Adrenal gland (tissue), 12 donors: ENCODE results near the gene DRG1. TPM values are rescaled to one million over a fixed set of nuclear protein-coding genes. Genes with fewer than 3 reads are reported as not detected.
A peak's percentile ranks its signal among the peaks of the same experiment; 100 is the strongest.
"Not testable (repeated sequence)": the region's sequence is repeated elsewhere in the genome, so short reads cannot be mapped to it uniquely, and the experiment has no call there.

ENCODE experiments used
- DNase-seq, 7 donors: peaks; one replicate each; pipeline ENCODE4 v3.0.0-alpha.2; 2019 to 2020
- H3K27ac ChIP-seq, 5 donors: fragments of 200-600 bp; sonication (generic) in 4 of 5; 1 replicate in 3 of 5; 2 replicates in 2 of 5; pipeline versions ENCODE4 v1.5.1 to v1.8.0; 2016 to 2020; ENCODE audit warnings: mild to moderate bottlenecking in 1 of 5
- H3K27me3 ChIP-seq: fragments of 200-600 bp; 2 replicates; pipeline ENCODE4 v1.8.0; 2021
- H3K36me3 ChIP-seq, 2 donors: fragments of 200-600 bp; replicated peaks in 1 of 2; 1 replicate in 1 of 2; 2 replicates in 1 of 2; pipeline versions ENCODE4 v1.5.1 to v1.8.0; 2018 to 2022
- H3K4me1 ChIP-seq, 2 donors: fragments of 200-600 bp; replicated peaks in 1 of 2; 1 replicate in 1 of 2; 2 replicates in 1 of 2; pipeline versions ENCODE4 v1.5.1 to v1.8.0; 2018 to 2021
- H3K4me3 ChIP-seq, 4 donors: fragments of 200-600 bp; sonication (generic) in 3 of 4; one replicate each; pipeline ENCODE4 v1.5.1; 2016 to 2018
- H3K9me3 ChIP-seq, 3 donors: fragments of 200-600 bp; sonication (generic) in 1 of 3; replicated peaks in 1 of 3; 1 replicate in 2 of 3; 2 replicates in 1 of 3; pipeline versions ENCODE4 v1.5.1 to v1.8.0; 2016 to 2021
- CTCF ChIP-seq, 6 experiments: fragments of 450-650 bp in 4 of 6; fragments of 200-600 bp in 2 of 6; sonication (generic) in 1 of 6; IDR thresholded peaks; 1 replicate in 5 of 6; 2 replicates in 1 of 6; pipeline versions ENCODE4 v1.5.1 to v1.8.0; 2016 to 2021; ENCODE audit warnings: antibody characterized with exemption in 6 of 6, mild to moderate bottlenecking in 2 of 6, moderate library complexity in 1 of 6
- POLR2A ChIP-seq, 2 donors: fragments of 450-650 bp; IDR thresholded peaks; one replicate each; pipeline ENCODE4 v1.6.1; 2017; ENCODE audit warnings: antibody characterized with exemption in 2 of 2, mild to moderate bottlenecking in 2 of 2, moderate library complexity in 1 of 2
- WGBS, 4 donors: extraction: QIAGEN DNeasy Blood & Tissue Kit in 2 of 4; methylation state at CpG; one replicate each; pipeline versions ENCODE4 v1.1.5 to v1.1.7; 2013 to 2017; 5-methylcytosine and 5-hydroxymethylcytosine counted together
- intact Hi-C, 2 donors: fragments of 100-400 bp; cut with DNase I; formaldehyde crosslinking; loops; one replicate each; pipeline versions ENCODE4 v1.14.1 to v1.15.0; 2022 to 2023
- polyA plus RNA-seq, 3 donors: library from polyadenylated mRNA; stranded (reverse); fragments of 200-250 nt in 2 of 3; fragments of 350-450 nt in 1 of 3; fragmentation: Illumina TruSeq in 1 of 3; extraction: RNeasy Lipid Tissue Mini Kit (QIAGEN cat#74804) in 1 of 3; gene quantifications; one replicate each; pipeline ENCODE4 v1.2.3, GENCODE V29; 2013 to 2014
- total RNA-seq, 9 donors: library from RNA; depleted of rRNA in 4 of 9; stranded (reverse); fragments of >200 nt in 4 of 9; fragments of 120-200 nt in 1 of 9; fragmentation: NEBNext Ultra II Directional in 1 of 9; extraction: Animal tissue kit (Norgen Biotek cat#: 25700) in 1 of 9; gene quantifications; one replicate each; pipeline versions ENCODE4 v1.1.0 to v1.2.4, GENCODE V29; 2013 to 2023
- donor health status: healthy with polysubstance abuse.
- donor health status: Bipolar disorder and iron deficiency.
- donor health status: DM: yes; HTN: yes; CAD: no.
- donor health status: DM: no; HTN: no; CAD: no.
- donor health status: DM: no; HTN: no; CAD: no.
- donor health status: DM: yes; HTN: yes; CAD: no.

DRG1 gene
- total and polyA plus RNA-seq, 12 donors, result 47.2 to 89.0 (median 65.0) TPM

- no peak overlapping the region for H3K27ac ChIP-seq
- no peaks in the 10 kb centered on the region for H3K36me3 ChIP-seq
- H3K9me3 ChIP-seq, result no peaks in the 10 kb centered on the region
- WGBS, 4 donors, result 75 to 87% (median 84%) methylated on average over 3 of the region's 3 CpGs
- intact Hi-C loops, result no loop called here
- H3K27me3 ChIP-seq, result no peaks in the 10 kb centered on the region
- no peak for DNase-seq
- no peaks in the 10 kb centered on the region for H3K4me1 ChIP-seq
- TF ChIP-seq CTCF (IDR thresholded peaks at IDR 0.05) (no peak), POLR2A (IDR thresholded peaks at IDR 0.05) (no peak)
- H3K4me3 ChIP-seq, result no peak overlapping the region
These were observed 32.0 kb upstream of the DRG1 start for GRCh38 chr22:31367426-31367825.

GRCh38 chr22:31377612-31378011, 21.8 kb upstream of the DRG1 start:
- Histone ChIP-seq H3K4me3 (no peak overlapping the region), H3K27me3 (no peaks in the 10 kb centered on the region), H3K4me1 (no peaks in the 10 kb centered on the region), H3K27ac (peak overlapping the region in 1 of 5 donors; percentile 35), H3K9me3 (no peaks in the 10 kb centered on the region), H3K36me3 (no peaks in the 10 kb centered on the region)
- 75 to 80% (median 78%) methylated on average over 3 of the region's 3 CpGs for WGBS, 4 donors
- DNase-seq, result peak in 1 of 7 donors; percentile 15
- intact Hi-C loops, result no loop called here
- no peak for TF ChIP-seq CTCF (IDR thresholded peaks at IDR 0.05)
- TF ChIP-seq POLR2A (IDR thresholded peaks at IDR 0.05), result no peak

GRCh38 chr22:31378123-31378522, 21.3 kb upstream of the DRG1 start:
- Histone ChIP-seq H3K9me3 (no peaks in the 10 kb centered on the region), H3K4me1 (no peaks in the 10 kb centered on the region), H3K27ac (peak overlapping the region in 1 of 5 donors; percentile 35), H3K36me3 (no peaks in the 10 kb centered on the region), H3K27me3 (no peaks in the 10 kb centered on the region), H3K4me3 (no peak overlapping the region)
- WGBS, 4 donors, result 68 to 83% (median 78%) methylated on average over 3 of the region's 3 CpGs
- DNase-seq, result peak in 3 of 7 donors; percentile 21 to 33 (median 23)
- TF ChIP-seq CTCF (IDR thresholded peaks at IDR 0.05), result no peak
- TF ChIP-seq POLR2A (IDR thresholded peaks at IDR 0.05), result no peak
- intact Hi-C loops, result no loop called here

GRCh38 chr22:31378651-31379050, 20.8 kb upstream of the DRG1 start:
- intact Hi-C loops, H3K9me3 ChIP-seq, H3K27me3 ChIP-seq, H3K36me3 ChIP-seq, H3K4me1 ChIP-seq, DNase-seq, H3K4me3 ChIP-seq: not testable (repeated sequence)
- 66 to 80% (median 72%) methylated on average over 6 of the region's 6 CpGs for WGBS, 4 donors
- H3K27ac ChIP-seq, result peak overlapping the region in 1 of 5 donors; percentile 17

- intact Hi-C loops, result no loop called here
- no peak overlapping the region for H3K27ac ChIP-seq
- no peak overlapping the region for H3K4me3 ChIP-seq
- no peaks in the 10 kb centered on the region for H3K9me3 ChIP-seq
- H3K36me3 ChIP-seq, result no peaks in the 10 kb centered on the region
- WGBS, 4 donors, result 92 to 95% (median 95%) methylated on average over 1 to 2 of the region's 2 CpGs
- H3K4me1 ChIP-seq, result peaks cover 0 to 3% of the 10 kb centered on the region in 2 donors
- TF ChIP-seq CTCF (IDR thresholded peaks at IDR 0.05), result no peak
- no peak for TF ChIP-seq POLR2A (IDR thresholded peaks at IDR 0.05)
- no peak for DNase-seq
- no peaks in the 10 kb centered on the region for H3K27me3 ChIP-seq
These were observed 5.5 kb upstream of the DRG1 start for GRCh38 chr22:31393893-31394292.
